Endodermal cell (in vitro differentiated cells): Measurements from ENCODE around the gene GSPT1. TPM values are rescaled to one million over a fixed set of nuclear protein-coding genes. Genes with fewer than 3 reads are reported as not detected.

Experiments
- DNase-seq: peaks from one replicate; pipeline ENCODE4 v3.0.0-alpha.2; 2017
- H3K27ac ChIP-seq: 2 replicates; pipeline ENCODE4 v1.5.1; 2013; ENCODE audit warnings: mild to moderate bottlenecking, low read depth, low read length, moderate library complexity
- H3K27me3 ChIP-seq: 2 replicates; pipeline ENCODE4 v1.6.1; 2013; ENCODE audit warnings: mild to moderate bottlenecking, low read length, moderate library complexity; ENCODE audit not compliant: insufficient read depth, control insufficient read depth, poor library complexity, severe bottlenecking
- H3K36me3 ChIP-seq: 2 replicates; pipeline ENCODE4 v1.7.0; 2013; ENCODE audit warnings: mild to moderate bottlenecking, low read length, moderate library complexity; ENCODE audit not compliant: control insufficient read depth, insufficient read depth
- H3K4me1 ChIP-seq: one replicate; pipeline ENCODE4 v1.7.0; 2013; ENCODE audit warnings: low read length; ENCODE audit not compliant: control insufficient read depth, insufficient read depth
- H3K4me3 ChIP-seq: 2 replicates; pipeline ENCODE4 v1.5.1; 2013; ENCODE audit warnings: mild to moderate bottlenecking, low read length, moderate library complexity
- H3K9ac ChIP-seq: 2 replicates; pipeline ENCODE4 v1.6.1; 2013; ENCODE audit warnings: mild to moderate bottlenecking, low read length, moderate library complexity; ENCODE audit not compliant: poor library complexity, severe bottlenecking; ENCODE audit errors: extremely low read depth
- H3K9me3 ChIP-seq: 2 replicates; pipeline ENCODE4 v1.6.1; 2013; ENCODE audit warnings: mild to moderate bottlenecking, low read length, moderate library complexity; ENCODE audit not compliant: control insufficient read depth
- H3K27ac Mint-ChIP-seq: 2 replicates; pipeline ENCODE4 v1.8.0; 2020; ENCODE audit warnings: mixed read lengths
- H3K27me3 Mint-ChIP-seq: 2 replicates; pipeline ENCODE4 v1.8.0; 2021; ENCODE audit warnings: mild to moderate bottlenecking, mixed read lengths; ENCODE audit not compliant: insufficient read depth
- H3K36me3 Mint-ChIP-seq: 2 replicates; pipeline ENCODE4 v1.8.0; 2020; ENCODE audit warnings: low read depth, mixed read lengths
- H3K4me1 Mint-ChIP-seq: 2 replicates; pipeline ENCODE4 v1.8.0; 2020; ENCODE audit warnings: mixed read lengths
- H3K4me3 Mint-ChIP-seq: 2 replicates; pipeline ENCODE4 v1.8.0; 2020; ENCODE audit warnings: mild to moderate bottlenecking, moderate library complexity, mixed read lengths
- H3K9me3 Mint-ChIP-seq: 2 replicates; pipeline ENCODE4 v1.8.0; 2020; ENCODE audit warnings: mild to moderate bottlenecking, mixed read lengths
- WGBS, 2 experiments: methylation state at CpG; one replicate each; pipeline versions ENCODE4 v1.1.5 to v1.1.7; 2013; ENCODE audit warnings: missing lambda C conversion rate in 2 of 2, mixed read lengths in 1 of 2; ENCODE audit not compliant: insufficient coverage in 1 of 2, insufficient read length in 1 of 2; 5-methylcytosine and 5-hydroxymethylcytosine counted together
- total RNA-seq, 2 donors: library from RNA; stranded (reverse); fragmentation: NEBNext Ultra II Directional in 1 of 2; extraction: Animal tissue kit (Norgen Biotek cat#: 25700) in 1 of 2; gene quantifications; 2 replicates in 1 of 2; 3 replicates in 1 of 2; pipeline ENCODE4 v1.2.1, GENCODE V29; 2021
- TF ChIP-seq, protein P1 (sequence below): fragments of 200-600 bp; sonication (generic); conservative IDR thresholded peaks from 2 replicates; pipeline ENCODE4 v1.5.0; 2021; ENCODE audit warnings: antibody characterized with exemption, mild to moderate bottlenecking

GSPT1 gene
- total RNA-seq, 2 donors from 2014 or later = 110 to 115 TPM

DNA sequence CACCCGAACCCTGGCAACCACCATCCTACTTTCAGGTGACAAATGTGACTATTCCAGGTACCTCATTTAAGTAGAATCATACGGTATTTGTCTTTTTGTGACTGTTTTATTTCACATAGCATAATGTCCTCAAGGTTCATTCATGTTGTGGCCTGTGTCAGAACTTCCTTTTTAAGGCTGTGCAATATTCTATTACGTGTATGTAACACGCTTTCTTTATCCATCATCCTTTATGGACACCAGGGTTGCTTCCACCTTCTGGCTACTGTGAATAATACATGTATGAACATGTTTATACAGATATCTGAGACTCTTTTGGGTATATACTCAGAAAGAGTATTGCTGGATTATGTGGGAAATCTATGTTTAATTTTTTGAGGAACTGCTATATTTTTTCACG is 35.7 kb downstream of the GSPT1 start:
- H3K4me3 Mint-ChIP-seq = no peak overlapping the region
- peaks cover 47% of the 10 kb centered on the region for H3K27me3 Mint-ChIP-seq
- peaks cover 21% of the 10 kb centered on the region for H3K27me3 ChIP-seq
- no peak for DNase-seq
- H3K36me3 ChIP-seq = peaks cover 75% of the 10 kb centered on the region
- H3K9me3 Mint-ChIP-seq = no peaks in the 10 kb centered on the region
- H3K27ac ChIP-seq = no peak overlapping the region
- peaks cover 10% of the 10 kb centered on the region for H3K4me1 Mint-ChIP-seq
- H3K36me3 Mint-ChIP-seq = peaks cover 58% of the 10 kb centered on the region
- TF ChIP-seq, protein P1, sequence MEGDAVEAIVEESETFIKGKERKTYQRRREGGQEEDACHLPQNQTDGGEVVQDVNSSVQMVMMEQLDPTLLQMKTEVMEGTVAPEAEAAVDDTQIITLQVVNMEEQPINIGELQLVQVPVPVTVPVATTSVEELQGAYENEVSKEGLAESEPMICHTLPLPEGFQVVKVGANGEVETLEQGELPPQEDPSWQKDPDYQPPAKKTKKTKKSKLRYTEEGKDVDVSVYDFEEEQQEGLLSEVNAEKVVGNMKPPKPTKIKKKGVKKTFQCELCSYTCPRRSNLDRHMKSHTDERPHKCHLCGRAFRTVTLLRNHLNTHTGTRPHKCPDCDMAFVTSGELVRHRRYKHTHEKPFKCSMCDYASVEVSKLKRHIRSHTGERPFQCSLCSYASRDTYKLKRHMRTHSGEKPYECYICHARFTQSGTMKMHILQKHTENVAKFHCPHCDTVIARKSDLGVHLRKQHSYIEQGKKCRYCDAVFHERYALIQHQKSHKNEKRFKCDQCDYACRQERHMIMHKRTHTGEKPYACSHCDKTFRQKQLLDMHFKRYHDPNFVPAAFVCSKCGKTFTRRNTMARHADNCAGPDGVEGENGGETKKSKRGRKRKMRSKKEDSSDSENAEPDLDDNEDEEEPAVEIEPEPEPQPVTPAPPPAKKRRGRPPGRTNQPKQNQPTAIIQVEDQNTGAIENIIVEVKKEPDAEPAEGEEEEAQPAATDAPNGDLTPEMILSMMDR = no peak
- peaks cover 5% of the 10 kb centered on the region for H3K4me1 ChIP-seq
- no peaks in the 10 kb centered on the region for H3K9me3 ChIP-seq
- 95 to 96% methylated on average over 4 to 5 of the region's 5 CpGs for WGBS, 2 experiments
- H3K9ac ChIP-seq = no peak overlapping the region
- no peak overlapping the region for H3K27ac Mint-ChIP-seq
- no peak overlapping the region for H3K4me3 ChIP-seq

DNA sequence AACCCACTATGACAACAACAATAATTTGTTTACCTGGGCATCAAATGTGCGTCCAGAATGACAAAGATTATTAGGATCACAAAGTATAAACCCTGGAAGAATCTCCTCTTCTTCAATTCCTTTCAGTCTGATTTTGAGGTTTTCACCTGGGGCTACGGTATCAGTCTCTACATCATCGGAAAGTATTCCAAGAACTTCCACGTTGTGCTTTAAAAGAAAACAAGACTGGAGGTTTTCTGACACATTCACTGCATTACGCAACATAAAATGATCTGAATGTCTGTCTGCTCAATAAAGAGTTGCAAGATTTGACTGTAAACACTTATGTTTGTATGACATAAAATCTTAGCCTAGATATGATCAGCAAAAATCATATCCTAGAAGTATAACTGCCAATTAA is 38.4 kb downstream of the GSPT1 start:
- H3K36me3 ChIP-seq = peaks cover 79% of the 10 kb centered on the region
- H3K27ac ChIP-seq = no peak overlapping the region
- Mint-ChIP-seq H3K4me3 (no peak overlapping the region), H3K27me3 (peaks cover 69% of the 10 kb centered on the region), H3K27ac (no peak overlapping the region), H3K4me1 (peaks cover 10% of the 10 kb centered on the region), H3K9me3 (no peaks in the 10 kb centered on the region), H3K36me3 (peaks cover 65% of the 10 kb centered on the region)
- DNase-seq = no peak
- H3K27me3 ChIP-seq = peaks cover 36% of the 10 kb centered on the region
- H3K4me3 ChIP-seq = no peak overlapping the region
- TF ChIP-seq, protein P1 = no peak
- H3K9ac ChIP-seq = no peak overlapping the region
- no peaks in the 10 kb centered on the region for H3K9me3 ChIP-seq
- H3K4me1 ChIP-seq = peaks cover 5% of the 10 kb centered on the region
- WGBS, 2 experiments = 95% methylated on average over 4 to 5 of the region's 5 CpGs

DNA sequence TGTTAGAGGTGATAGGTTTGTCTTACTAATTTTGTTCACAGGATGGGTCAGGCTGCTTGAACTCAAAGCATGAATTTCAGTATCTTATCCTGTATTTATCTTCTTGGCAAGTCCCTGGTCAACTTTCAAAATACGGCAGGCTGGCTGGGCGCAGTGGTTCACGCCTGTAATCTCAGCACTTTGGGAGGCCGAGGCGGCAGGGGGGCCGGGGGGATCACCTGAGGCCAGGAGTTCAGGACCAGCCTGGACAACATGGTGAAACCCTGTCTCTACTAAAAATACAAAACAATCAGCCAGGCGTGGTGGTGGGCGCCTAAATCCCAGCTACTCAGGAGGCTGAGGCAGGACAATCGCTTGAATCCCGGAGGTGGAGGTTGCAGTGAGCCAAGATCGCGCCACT is 39.5 kb downstream of the GSPT1 start:
- Histone ChIP-seq H3K4me3 (no peak overlapping the region), H3K27ac (no peak overlapping the region), H3K36me3 (peaks cover 78% of the 10 kb centered on the region), H3K4me1 (peaks cover 5% of the 10 kb centered on the region), H3K9ac (no peak overlapping the region), H3K27me3 (peaks cover 36% of the 10 kb centered on the region), H3K9me3 (no peaks in the 10 kb centered on the region)
- H3K4me3 Mint-ChIP-seq = no peak overlapping the region
- no peaks in the 10 kb centered on the region for H3K9me3 Mint-ChIP-seq
- peaks cover 13% of the 10 kb centered on the region for H3K4me1 Mint-ChIP-seq
- peak overlapping the region; percentile 30 for H3K27ac Mint-ChIP-seq
- peaks cover 71% of the 10 kb centered on the region for H3K27me3 Mint-ChIP-seq
- DNase-seq = peak; percentile 78
- TF ChIP-seq, protein P1 = no peak
- 74 to 86% methylated on average over 6 to 12 of the region's 12 CpGs for WGBS, 2 experiments
- peaks cover 63% of the 10 kb centered on the region for H3K36me3 Mint-ChIP-seq
